ENCODE data around the gene ZCWPW2. TPM values are rescaled to one million over a fixed set of nuclear protein-coding genes. Genes with fewer than 3 reads are reported as not detected.
A peak's percentile ranks its signal among the peaks of the same experiment; 100 is the strongest.

Gene ZCWPW2
- total RNA-seq, 6 experiments from 2014 or later: 0.18 to 0.24 (median 0.20) TPM; not detected in 3

DNA sequence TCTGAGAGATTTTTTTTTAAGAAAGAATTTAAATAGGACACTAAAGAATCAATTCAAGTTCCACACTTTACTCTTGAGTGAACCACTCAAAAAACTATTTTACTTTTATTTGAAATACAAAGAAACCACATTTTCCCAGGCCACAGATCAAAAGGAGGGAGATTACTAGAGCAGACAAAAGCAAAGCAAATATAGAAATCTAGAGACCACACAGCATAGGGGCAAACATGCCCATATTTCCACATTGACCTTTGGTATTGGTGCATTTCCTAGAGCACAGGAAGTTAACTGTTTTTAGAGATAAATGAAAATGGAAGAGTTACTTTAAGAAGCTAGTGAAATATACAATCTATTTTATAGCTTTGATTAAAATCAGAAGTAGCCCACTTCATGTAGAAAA, 27.5 kb upstream of the ZCWPW2 start:
- H3K4me3 ChIP-seq: no peak overlapping the region
- H3K27me3 ChIP-seq: no peaks in the 10 kb centered on the region
- no peaks in the 10 kb centered on the region for H3K4me1 ChIP-seq
- H3K36me3 ChIP-seq: peaks cover 0 to 20% (median 0%) of the 10 kb centered on the region in 4 donors
- TF ChIP-seq POLR2A (IDR thresholded peaks at IDR 0.05): no peak
- TF ChIP-seq, protein P1, sequence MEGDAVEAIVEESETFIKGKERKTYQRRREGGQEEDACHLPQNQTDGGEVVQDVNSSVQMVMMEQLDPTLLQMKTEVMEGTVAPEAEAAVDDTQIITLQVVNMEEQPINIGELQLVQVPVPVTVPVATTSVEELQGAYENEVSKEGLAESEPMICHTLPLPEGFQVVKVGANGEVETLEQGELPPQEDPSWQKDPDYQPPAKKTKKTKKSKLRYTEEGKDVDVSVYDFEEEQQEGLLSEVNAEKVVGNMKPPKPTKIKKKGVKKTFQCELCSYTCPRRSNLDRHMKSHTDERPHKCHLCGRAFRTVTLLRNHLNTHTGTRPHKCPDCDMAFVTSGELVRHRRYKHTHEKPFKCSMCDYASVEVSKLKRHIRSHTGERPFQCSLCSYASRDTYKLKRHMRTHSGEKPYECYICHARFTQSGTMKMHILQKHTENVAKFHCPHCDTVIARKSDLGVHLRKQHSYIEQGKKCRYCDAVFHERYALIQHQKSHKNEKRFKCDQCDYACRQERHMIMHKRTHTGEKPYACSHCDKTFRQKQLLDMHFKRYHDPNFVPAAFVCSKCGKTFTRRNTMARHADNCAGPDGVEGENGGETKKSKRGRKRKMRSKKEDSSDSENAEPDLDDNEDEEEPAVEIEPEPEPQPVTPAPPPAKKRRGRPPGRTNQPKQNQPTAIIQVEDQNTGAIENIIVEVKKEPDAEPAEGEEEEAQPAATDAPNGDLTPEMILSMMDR (IDR thresholded peaks at IDR 0.05): no peak
- DNase-seq (no peak), ATAC-seq (no peak)
- H3K9me3 ChIP-seq: no peaks in the 10 kb centered on the region
- H3K27ac ChIP-seq: no peak overlapping the region
- intact Hi-C loops (cut with DNase I): loop anchor here in 1 of 2 donors (10.0 kb wide), 1 partner anchor 606 kb away; no protein-coding TSS in a partner anchor

DNA sequence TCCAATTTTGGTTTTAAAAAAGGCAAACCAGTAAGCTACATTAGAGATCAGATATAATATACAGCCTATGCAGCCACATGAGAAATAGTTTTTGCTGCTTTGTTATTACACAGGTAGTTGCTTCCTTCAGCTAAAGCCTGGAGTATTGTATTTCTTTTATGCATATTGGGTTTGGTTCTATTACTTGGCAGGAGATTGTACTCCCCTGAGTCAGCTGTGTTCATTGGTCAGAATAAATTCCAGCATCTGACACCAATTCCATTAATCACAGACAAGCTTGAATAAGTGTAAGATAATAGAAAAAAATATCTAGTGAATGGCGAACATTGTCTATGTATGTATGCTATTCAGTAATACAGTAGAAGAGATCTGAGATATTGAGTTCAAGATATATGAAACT, 26.1 kb upstream of the ZCWPW2 start:
- Histone ChIP-seq H3K9me3 (no peaks in the 10 kb centered on the region), H3K27me3 (no peaks in the 10 kb centered on the region), H3K27ac (no peak overlapping the region), H3K4me1 (no peaks in the 10 kb centered on the region), H3K4me3 (no peak overlapping the region), H3K36me3 (peaks cover 0 to 26% (median 0%) of the 10 kb centered on the region in 4 donors)
- DNase-seq (no peak), ATAC-seq (no peak)
- TF ChIP-seq, protein P1 (IDR thresholded peaks at IDR 0.05): no peak
- TF ChIP-seq POLR2A (IDR thresholded peaks at IDR 0.05): no peak
- 63% methylated on average over 1 of the region's 1 CpG for WGBS (ENCODE audit: insufficient coverage, low coverage, low lambda C conversion rate, missing lambda C conversion rate)
- intact Hi-C loops (cut with DNase I): loop anchor here in 1 of 2 donors (10.0 kb wide), 1 partner anchor 608 kb away; no protein-coding TSS in a partner anchor

DNA sequence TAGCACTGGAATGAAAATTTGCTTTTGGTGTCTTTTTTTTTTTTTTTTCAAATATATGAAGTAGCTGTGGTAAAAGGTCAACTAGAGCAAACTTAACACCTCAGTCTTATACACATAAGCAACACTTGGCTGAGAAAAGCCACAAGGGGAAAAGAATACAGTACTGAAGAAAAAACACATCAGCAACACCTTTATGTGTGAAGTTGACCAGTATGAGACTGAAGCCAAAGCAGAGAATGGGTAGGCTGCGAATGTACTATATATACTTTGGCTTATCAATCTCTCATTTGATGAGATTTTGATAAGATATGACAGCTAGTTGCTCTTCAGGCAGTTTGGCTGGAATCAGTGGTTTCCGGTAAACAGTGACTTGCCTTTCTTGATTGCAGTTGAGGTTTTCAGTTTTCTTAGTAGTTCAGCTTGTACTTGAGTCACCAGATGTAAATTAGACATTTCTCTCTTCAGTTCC, 22.0 kb upstream of the ZCWPW2 start:
- no peak overlapping the region for H3K27ac ChIP-seq
- no peaks in the 10 kb centered on the region for H3K27me3 ChIP-seq
- ATAC-seq (peak; percentile 25 to 61 (median 55)), DNase-seq (no peak)
- H3K4me1 ChIP-seq: no peaks in the 10 kb centered on the region
- peaks cover 0 to 20% (median 0%) of the 10 kb centered on the region in 4 donors for H3K36me3 ChIP-seq
- intact Hi-C loops (cut with DNase I): loop anchor here in 1 of 2 donors (10.0 kb wide), 1 partner anchor 612 kb away; no protein-coding TSS in a partner anchor
- 63% methylated on average over 2 of the region's 2 CpGs for WGBS (ENCODE audit: insufficient coverage, low coverage, low lambda C conversion rate, missing lambda C conversion rate)
- no peak overlapping the region for H3K4me3 ChIP-seq
- no peaks in the 10 kb centered on the region for H3K9me3 ChIP-seq
- TF ChIP-seq, protein P1 (IDR thresholded peaks at IDR 0.05): no peak
- no peak for TF ChIP-seq POLR2A (IDR thresholded peaks at IDR 0.05)

DNA sequence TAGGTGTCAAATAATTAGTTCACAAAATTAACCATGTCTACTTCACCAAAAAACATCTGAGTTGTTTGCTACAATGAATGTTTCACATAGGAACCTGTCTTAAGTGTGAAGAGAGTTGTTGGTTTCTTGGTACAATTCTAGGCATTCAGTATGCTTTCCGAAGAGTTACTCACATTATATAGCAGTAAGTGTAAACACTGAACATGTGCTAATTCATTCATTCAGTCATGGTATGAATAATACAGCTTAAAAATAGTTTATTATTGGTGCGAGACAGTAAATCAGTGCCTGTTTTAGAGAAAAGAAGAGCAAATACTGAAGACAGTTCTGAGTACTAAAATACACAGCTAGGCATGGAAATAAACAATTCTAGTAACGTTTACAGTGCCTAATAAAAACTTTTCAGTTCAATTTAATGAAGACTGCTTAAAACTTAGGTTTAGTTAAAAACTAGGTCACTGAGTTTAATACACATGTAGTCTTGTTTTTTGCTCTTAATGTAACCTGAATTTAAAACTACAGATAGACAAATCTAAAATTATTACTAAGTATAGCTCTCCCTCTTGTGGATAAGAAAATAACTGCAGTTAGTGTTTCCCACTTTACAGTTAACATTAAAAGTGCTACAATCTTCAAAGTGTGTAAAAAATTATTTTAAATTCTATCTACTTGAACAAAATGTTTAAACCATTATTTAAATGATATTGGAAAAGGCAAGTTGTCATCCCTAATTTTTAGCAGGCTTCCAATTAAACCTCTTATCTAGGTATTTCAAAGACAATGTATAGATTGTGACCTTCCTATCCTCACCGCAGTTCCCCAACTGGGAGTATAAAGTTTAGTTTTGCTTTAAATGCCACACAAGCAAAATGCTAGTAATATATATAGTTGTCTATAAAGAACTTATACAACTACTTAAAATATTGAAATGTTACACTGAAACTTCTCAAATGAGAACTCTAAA, 20.1 kb upstream of the ZCWPW2 start:
- no peak for DNase-seq

More for the DNA sequence above, 20.1 kb upstream of the ZCWPW2 start:
- H3K4me1 ChIP-seq: no peaks in the 10 kb centered on the region
- TF ChIP-seq, protein P1 (IDR thresholded peaks at IDR 0.05): peak; percentile 62 to 77 (median 66)
- TF ChIP-seq POLR2A (IDR thresholded peaks at IDR 0.05): no peak
- 58% methylated on average over 4 of the region's 4 CpGs for WGBS (ENCODE audit: insufficient coverage, low coverage, low lambda C conversion rate, missing lambda C conversion rate)
- ATAC-seq: peak; percentile 54 to 74 (median 70)
- no peaks in the 10 kb centered on the region for H3K27me3 ChIP-seq
- peaks cover 0 to 19% (median 0%) of the 10 kb centered on the region in 4 donors for H3K36me3 ChIP-seq
- intact Hi-C loops (cut with DNase I): loop anchor here in 1 of 2 donors (10.0 kb wide), 1 partner anchor 614 kb away; no protein-coding TSS in a partner anchor
- no peaks in the 10 kb centered on the region for H3K9me3 ChIP-seq
- H3K4me3 ChIP-seq: no peak overlapping the region
- no peak overlapping the region for H3K27ac ChIP-seq
